ENCODE measurements around the gene CLP1. TPM values are rescaled to one million over a fixed set of nuclear protein-coding genes. Genes with fewer than 3 reads are reported as not detected.
A peak's percentile ranks its signal among the peaks of the same experiment; 100 is the strongest.

The CLP1 gene
- 11.9 TPM for total RNA-seq

DNA sequence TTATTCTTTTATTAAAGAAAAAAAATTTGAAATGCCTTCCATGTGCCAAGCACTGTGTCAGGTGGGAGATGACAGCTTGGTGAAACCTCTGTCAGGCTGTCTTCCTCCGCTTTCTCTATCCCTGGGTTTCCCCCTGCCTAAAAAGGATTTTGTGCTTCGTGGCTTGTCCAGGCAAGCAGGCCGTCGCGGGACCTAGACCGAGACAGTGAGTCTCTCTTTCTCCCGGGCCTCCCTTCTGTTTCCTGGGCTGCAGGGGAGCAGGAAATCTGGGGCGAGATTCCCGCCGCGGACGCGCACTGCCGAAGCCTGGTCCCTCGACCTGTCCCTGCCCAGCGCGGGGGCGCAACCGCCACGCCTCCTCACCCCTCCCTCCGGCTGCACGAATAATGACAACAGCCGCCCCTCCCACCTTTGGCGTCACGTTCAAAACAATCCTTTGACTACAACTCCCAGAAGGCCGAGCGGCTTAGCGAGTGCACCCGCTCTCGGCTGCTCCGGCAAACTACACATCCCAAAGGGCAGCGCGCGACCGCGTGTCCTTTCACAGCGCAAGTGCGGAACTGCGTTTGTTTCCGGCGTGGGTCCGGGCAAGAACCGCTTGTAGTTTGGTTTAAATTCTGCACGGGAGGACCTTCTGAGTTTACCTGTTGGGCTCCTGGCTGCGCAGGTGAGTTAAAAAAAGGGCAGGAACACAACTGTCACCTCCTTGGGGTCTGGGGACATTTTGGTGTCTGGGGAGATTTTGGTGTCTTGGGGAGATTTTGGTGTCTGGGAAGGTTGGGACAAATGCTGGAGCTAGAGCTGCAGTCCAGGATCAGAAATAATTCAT, at the start of gene CLP1:
Gene CLP1, plus strand, starts transcription at position 569 of the 829 bp plus-strand sequence. CDS start 1,715 bp downstream, outside the sequence.
- peak; percentile 100 for DNase-seq (ENCODE audit: low spot score)
- peak; percentile 99 for ATAC-seq
- intact Hi-C loops (cut with DNase I): no loop called here

- intact Hi-C loops (cut with DNase I): no loop called here
- ATAC-seq: no peak
- DNase-seq (ENCODE audit: low spot score): no peak
These were observed 47.4 kb upstream of the CLP1 start for GRCh38 chr11:57610170-57610569.

DNA sequence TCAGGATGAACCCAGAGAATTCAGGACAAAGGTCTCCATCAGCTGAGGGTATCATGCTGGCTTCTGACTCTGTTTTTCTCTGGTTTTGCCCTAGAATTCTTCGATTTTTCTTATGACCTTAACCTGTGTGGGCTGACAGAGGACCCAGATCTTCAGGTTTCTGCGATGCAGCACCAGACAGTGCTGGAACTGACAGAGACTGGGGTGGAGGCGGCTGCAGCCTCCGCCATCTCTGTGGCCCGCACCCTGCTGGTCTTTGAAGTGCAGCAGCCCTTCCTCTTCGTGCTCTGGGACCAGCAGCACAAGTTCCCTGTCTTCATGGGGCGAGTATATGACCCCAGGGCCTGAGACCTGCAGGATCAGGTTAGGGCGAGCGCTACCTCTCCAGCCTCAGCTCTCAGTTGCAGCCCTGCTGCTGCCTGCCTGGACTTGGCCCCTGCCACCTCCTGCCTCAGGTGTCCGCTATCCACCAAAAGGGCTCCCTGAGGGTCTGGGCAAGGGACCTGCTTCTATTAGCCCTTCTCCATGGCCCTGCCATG, 43.3 kb upstream of the CLP1 start:
- peak; percentile 10 for ATAC-seq
- DNase-seq (ENCODE audit: low spot score): no peak
- intact Hi-C loops (cut with DNase I): no loop called here

GRCh38 chr11:57615308-57615707, 42.3 kb upstream of the CLP1 start:
- intact Hi-C loops (cut with DNase I): no loop called here
- DNase-seq (ENCODE audit: low spot score) (no peak), ATAC-seq (no peak)

- DNase-seq (ENCODE audit: low spot score): no peak
- ATAC-seq: no peak
These were observed 41.0 kb upstream of the CLP1 start for GRCh38 chr11:57616595-57616994.

GRCh38 chr11:57618438-57618837, 39.1 kb upstream of the CLP1 start:
- no peak for ATAC-seq
- intact Hi-C loops (cut with DNase I): no loop called here

More at GRCh38 chr11:57616595-57616994, 41.0 kb upstream of the CLP1 start:
- intact Hi-C loops (cut with DNase I): no loop called here

DNA sequence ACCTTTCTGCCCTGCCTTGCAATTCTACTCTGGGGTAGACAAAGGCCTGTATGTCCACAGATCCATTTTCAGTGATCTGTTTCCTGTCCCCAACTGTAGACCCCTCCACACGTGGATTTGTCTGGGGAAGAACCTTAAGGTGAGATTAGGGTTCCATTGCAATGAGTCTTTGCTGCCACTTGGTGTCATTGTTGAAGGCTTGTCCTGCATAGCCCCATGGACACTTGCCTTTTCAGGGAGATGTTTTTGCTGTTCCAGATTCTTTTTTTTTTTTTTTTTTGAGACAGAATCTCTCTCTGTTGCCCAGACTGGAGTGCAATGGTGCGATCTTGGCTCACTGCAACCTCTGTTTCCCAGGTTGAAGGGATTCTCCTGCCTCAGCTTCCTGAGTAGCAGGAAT, 38.2 kb upstream of the CLP1 start:
- DNase-seq (ENCODE audit: low spot score): no peak

More at GRCh38 chr11:57618438-57618837, 39.1 kb upstream of the CLP1 start:
- no peak for DNase-seq (ENCODE audit: low spot score)

GRCh38 chr11:57620467-57620866, 37.1 kb upstream of the CLP1 start:
- DNase-seq (ENCODE audit: low spot score): no peak
- intact Hi-C loops (cut with DNase I): no loop called here

More for the DNA sequence above, 38.2 kb upstream of the CLP1 start:
- intact Hi-C loops (cut with DNase I): no loop called here
- ATAC-seq: no peak

GRCh38 chr11:57622263-57622662, 35.3 kb upstream of the CLP1 start:
- intact Hi-C loops (cut with DNase I): no loop called here
- DNase-seq (ENCODE audit: low spot score): no peak
- ATAC-seq: no peak

More at GRCh38 chr11:57620467-57620866, 37.1 kb upstream of the CLP1 start:
- no peak for ATAC-seq

GRCh38 chr11:57624864-57625263, 32.7 kb upstream of the CLP1 start:
- DNase-seq (ENCODE audit: low spot score) (no peak), ATAC-seq (no peak)
- intact Hi-C loops (cut with DNase I): no loop called here

DNA sequence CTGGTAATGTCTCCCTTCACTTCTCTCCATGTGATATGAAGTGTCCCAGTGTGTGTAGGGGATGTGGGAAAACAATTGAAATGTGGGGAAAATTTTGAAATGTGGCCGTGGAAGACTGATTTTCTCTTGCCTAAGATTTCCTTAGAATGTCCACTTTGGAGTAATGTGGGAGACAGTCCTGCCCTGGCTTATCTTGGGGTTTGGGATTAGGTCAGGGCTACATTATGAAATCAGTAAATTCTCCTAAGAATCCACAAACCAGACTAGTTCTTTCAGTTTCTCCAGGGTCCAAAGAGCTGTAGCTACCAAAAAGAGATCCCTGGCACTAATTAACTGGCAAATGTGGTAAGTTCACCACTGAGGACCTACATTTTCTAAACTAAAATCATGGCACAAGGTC, 30.7 kb upstream of the CLP1 start:
- ATAC-seq (no peak), DNase-seq (ENCODE audit: low spot score) (no peak)
- intact Hi-C loops (cut with DNase I): no loop called here

DNA sequence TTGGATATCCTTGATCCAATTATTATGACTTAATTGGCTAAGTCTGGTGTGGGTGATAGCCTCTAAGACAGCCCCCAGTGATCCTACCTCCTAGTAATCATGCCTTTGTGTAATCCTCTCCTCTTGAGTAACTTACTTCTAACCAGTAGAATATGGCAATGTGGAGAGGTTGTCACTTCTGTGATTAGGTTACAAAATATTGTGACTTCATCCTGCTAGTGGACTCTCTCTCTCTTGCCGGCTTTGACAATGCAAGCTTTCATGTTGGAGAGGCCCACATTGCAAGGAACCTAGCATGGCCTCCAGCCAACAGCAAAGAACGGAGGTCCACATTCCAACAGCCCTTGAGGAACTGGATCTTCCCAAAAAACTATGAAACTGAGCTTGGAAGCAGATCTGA, 27.4 kb upstream of the CLP1 start:
- intact Hi-C loops (cut with DNase I): no loop called here
- ATAC-seq (no peak), DNase-seq (ENCODE audit: low spot score) (no peak)

DNA sequence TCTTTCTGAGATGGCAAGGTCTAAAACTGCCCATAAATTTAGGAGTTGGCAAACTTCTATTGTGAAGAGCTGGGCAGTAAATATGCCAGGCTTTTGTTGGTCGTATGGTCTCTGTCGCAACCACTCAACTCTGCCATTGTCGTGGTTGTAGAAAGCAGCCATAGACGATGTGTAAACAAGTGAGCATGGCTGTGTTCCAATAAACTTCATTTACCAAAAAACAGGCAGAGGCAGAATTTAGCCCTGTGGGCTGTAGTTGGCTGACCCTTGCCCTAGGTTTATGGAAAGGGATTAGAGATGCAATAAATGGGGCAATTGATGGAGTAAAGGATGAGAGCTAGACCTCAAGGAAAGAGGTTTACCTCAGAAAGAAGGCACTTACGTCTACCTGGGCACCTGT, 25.4 kb upstream of the CLP1 start:
- intact Hi-C loops (cut with DNase I): no loop called here
- DNase-seq (ENCODE audit: low spot score) (no peak), ATAC-seq (no peak)

GRCh38 chr11:57633394-57634070, 24.0 kb upstream of the CLP1 start:
- ATAC-seq: no peak
- DNase-seq (ENCODE audit: low spot score): no peak
- intact Hi-C loops (cut with DNase I): no loop called here

DNA sequence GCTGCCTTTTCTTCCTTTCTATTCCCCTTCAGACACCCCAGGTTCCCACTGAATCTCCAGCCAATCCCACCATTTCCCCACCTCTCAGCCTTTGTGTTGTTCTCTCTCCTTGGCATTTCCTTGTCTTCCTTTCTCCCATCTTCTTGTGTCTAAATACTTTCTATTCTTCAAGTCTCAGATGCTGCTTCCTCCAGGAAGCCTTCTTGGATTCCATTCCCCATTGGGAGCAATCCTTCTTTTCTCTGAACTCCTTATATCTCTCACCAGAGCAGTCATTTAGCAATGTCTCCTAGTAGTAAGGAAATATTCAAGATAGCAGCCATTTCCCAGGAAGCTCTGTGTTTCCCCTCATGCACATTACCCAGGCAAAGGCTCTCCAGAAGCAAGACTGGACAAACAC, 23.3 kb upstream of the CLP1 start:
- intact Hi-C loops (cut with DNase I): no loop called here
- no peak for ATAC-seq
- no peak for DNase-seq (ENCODE audit: low spot score)

DNA sequence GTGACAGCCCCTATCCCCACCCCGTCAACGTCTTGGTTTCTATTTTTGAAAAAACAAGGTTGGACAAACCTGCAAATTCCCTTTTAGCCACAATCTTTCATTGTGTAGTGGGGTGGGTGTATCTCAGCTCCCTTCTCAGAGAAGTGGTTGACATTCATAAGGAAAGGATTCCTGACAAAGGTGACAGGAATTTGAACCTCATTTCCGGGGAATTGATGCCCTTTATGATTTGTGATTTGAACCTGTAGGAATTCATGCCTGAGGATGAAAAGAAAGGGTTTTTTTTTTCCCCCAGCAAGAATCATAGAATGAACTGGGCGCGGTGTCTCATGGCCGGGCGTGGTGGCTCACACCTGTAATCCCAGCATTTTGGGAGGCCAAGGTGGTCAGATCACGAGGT, 22.3 kb upstream of the CLP1 start:
- intact Hi-C loops (cut with DNase I): loop anchor here (5.0 kb wide), 1 partner anchor 68 kb away; the partner anchor contains the start of gene UBE2L6
- DNase-seq (ENCODE audit: low spot score) (no peak), ATAC-seq (no peak)

- DNase-seq (ENCODE audit: low spot score) (no peak), ATAC-seq (peak; percentile 33)
- intact Hi-C loops (cut with DNase I): loop anchor here (5.0 kb wide), 1 partner anchor 70 kb away; the partner anchor contains the start of gene UBE2L6
These were observed 19.9 kb upstream of the CLP1 start for GRCh38 chr11:57637626-57638004.

GRCh38 chr11:57638005-57638781, 19.4 kb upstream of the CLP1 start:
- intact Hi-C loops (cut with DNase I): loop anchor here (5.0 kb wide), 1 partner anchor 71 kb away; the partner anchor contains the start of gene UBE2L6
- peak; percentile 81 for DNase-seq (ENCODE audit: low spot score)
- ATAC-seq: peak; percentile 83

GRCh38 chr11:57638811-57639320, 18.7 kb upstream of the CLP1 start:
- ATAC-seq (peak; percentile 8), DNase-seq (ENCODE audit: low spot score) (no peak)
- intact Hi-C loops (cut with DNase I): loop anchor here (5.0 kb wide), 1 partner anchor 72 kb away; the partner anchor contains the start of gene UBE2L6

Data from sciatic nerve (tissue), 2 donors.